SK-N-SH (cell line): ENCODE data around the gene STARD8. TPM values are rescaled to one million over a fixed set of nuclear protein-coding genes. Genes with fewer than 3 reads are reported as not detected.

ENCODE experiments used
- CTCF ChIA-PET: fragments of 300-600, 350-600 bp; formaldehyde crosslinking; extraction: SDS; loops from one replicate; lab custom pipeline; 2021; lab: Yijun Ruan, JAX
- POLR2A ChIA-PET: fragments of 350-600 bp; sonication (Branson Sonifier 250); formaldehyde crosslinking; extraction: SDS; loops from one replicate; lab custom pipeline; 2020; ENCODE audit warnings: antibody characterized with exemption, inconsistent platforms; lab: Yijun Ruan, JAX
- DNase-seq: peaks from one replicate; pipeline ENCODE4 v3.0.0; 2012
- H2AFZ ChIP-seq: fragments of 200-600 bp; sonication (generic); 2 replicates; pipeline ENCODE4 v1.8.1; 2016; ENCODE audit warnings: antibody characterized with exemption, mild to moderate bottlenecking, low read depth
- H3F3A ChIP-seq: fragments of 200-600 bp; sonication (generic); replicated peaks from 2 replicates; pipeline ENCODE3; 2016; ENCODE audit warnings: antibody characterized with exemption, mild to moderate bottlenecking; ENCODE audit not compliant: insufficient read depth
- H3K27ac ChIP-seq, 2 experiments: fragments of 200-500 bp in 1 of 2; fragments of 200-600 bp in 1 of 2; sonication (Bioruptor generic) in 1 of 2; sonication (generic), shearing (Covaris generic) in 1 of 2; 2 replicates each; pipeline versions ENCODE4 v1.5.1 to v1.6.1; 2014 to 2016; ENCODE audit warnings: low read depth in 2 of 2, inconsistent platforms in 1 of 2, low read length in 1 of 2, mild to moderate bottlenecking in 1 of 2, mixed read lengths in 1 of 2
- H3K27me3 ChIP-seq: fragments of 200-600 bp; sonication (generic), shearing (Covaris generic); 2 replicates; pipeline ENCODE4 v1.6.1; 2016; ENCODE audit warnings: mixed run types; ENCODE audit not compliant: insufficient read depth
- H3K36me3 ChIP-seq, 2 experiments: fragments of 200-500 bp in 1 of 2; fragments of 200-600 bp in 1 of 2; sonication (Bioruptor generic) in 1 of 2; sonication (generic) in 1 of 2; replicated peaks in 1 of 2; 2 replicates each; pipeline versions ENCODE3 to v1.5.1; 2014 to 2016; ENCODE audit warnings: low read length in 1 of 2, mild to moderate bottlenecking in 1 of 2; ENCODE audit not compliant: insufficient read depth in 2 of 2, control insufficient read depth in 1 of 2
- H3K4me1 ChIP-seq, 2 experiments: fragments of 200-500 bp in 1 of 2; fragments of 200-600 bp in 1 of 2; sonication (Bioruptor generic) in 1 of 2; sonication (generic), shearing (Covaris generic) in 1 of 2; 2 replicates each; pipeline versions ENCODE4 v1.5.1 to v1.6.1; 2014 to 2016; ENCODE audit warnings: low read depth in 1 of 2, low read length in 1 of 2, mixed run types in 1 of 2; ENCODE audit not compliant: insufficient read depth in 2 of 2, control insufficient read depth in 1 of 2
- H3K4me2 ChIP-seq: fragments of 200-600 bp; sonication (generic), shearing (Covaris generic); 2 replicates; pipeline ENCODE4 v1.6.1; 2017; ENCODE audit warnings: mixed run types
- H3K4me3 ChIP-seq, 2 experiments: fragments of 200-500 bp in 1 of 2; fragments of 200-600 bp in 1 of 2; sonication (Bioruptor generic) in 1 of 2; sonication (generic), shearing (Covaris generic) in 1 of 2; 2 replicates each; pipeline versions ENCODE4 v1.5.1 to v1.8.1; 2014 to 2016; ENCODE audit warnings: low read depth in 2 of 2, inconsistent platforms in 1 of 2, low read length in 1 of 2, mild to moderate bottlenecking in 1 of 2, mixed read lengths in 1 of 2, moderate library complexity in 1 of 2
- H3K79me2 ChIP-seq: fragments of 200-600 bp; sonication (generic); 2 replicates; pipeline ENCODE4 v1.8.1; 2017; ENCODE audit warnings: mild to moderate bottlenecking; ENCODE audit not compliant: insufficient read depth
- H3K9ac ChIP-seq: fragments of 200-600 bp; sonication (generic); 2 replicates; pipeline ENCODE4 v1.6.1; 2017; ENCODE audit warnings: mixed run types
- H3K9me2 ChIP-seq: fragments of 200-600 bp; sonication (generic); 2 replicates; pipeline ENCODE4 v1.6.1; 2017; ENCODE audit warnings: mixed run types
- H3K9me3 ChIP-seq: fragments of 200-600 bp; sonication (generic); 2 replicates; pipeline ENCODE4 v1.6.1; 2017; ENCODE audit warnings: mixed run types, mild to moderate bottlenecking, moderate library complexity
- H4K20me1 ChIP-seq: fragments of 200-600 bp; sonication (generic); 2 replicates; pipeline ENCODE4 v1.6.1; 2017; ENCODE audit warnings: mild to moderate bottlenecking, mixed run types; ENCODE audit not compliant: insufficient read depth
- ELF1 ChIP-seq: IDR thresholded peaks from 2 replicates; pipeline ENCODE4 v1.4.0; 2012
- EP300 ChIP-seq, 2 experiments: IDR thresholded peaks; 2 replicates each; pipeline versions ENCODE4 v1.4.0 to v1.6.1; 2012; ENCODE audit warnings: borderline replicate concordance in 1 of 2, low read depth in 1 of 2, low read length in 1 of 2
- FOXM1 ChIP-seq: IDR thresholded peaks from 2 replicates; pipeline ENCODE4 v1.4.0; 2012; ENCODE audit warnings: low read depth, mild to moderate bottlenecking
- NFIC ChIP-seq: IDR thresholded peaks from 2 replicates; pipeline ENCODE4 v1.4.0; 2012; ENCODE audit warnings: borderline replicate concordance
- NRF1 ChIP-seq: IDR thresholded peaks from 2 replicates; pipeline ENCODE4 v1.6.1; 2012; ENCODE audit warnings: low read depth, mild to moderate bottlenecking, low read length
- PBX3 ChIP-seq: IDR thresholded peaks from 2 replicates; pipeline ENCODE4; 2012
- RAD21 ChIP-seq: IDR thresholded peaks from 2 replicates; pipeline ENCODE4 v1.6.1; 2012; ENCODE audit warnings: mild to moderate bottlenecking, low read length
- RCOR1 ChIP-seq: fragments of 150-350 bp; IDR thresholded peaks from 2 replicates; pipeline ENCODE4 v1.6.1; 2017; ENCODE audit warnings: antibody characterized with exemption, low read length
- RFX5 ChIP-seq: IDR thresholded peaks from 2 replicates; pipeline ENCODE4 v1.6.1; 2012; ENCODE audit warnings: mild to moderate bottlenecking, improper control_type of control experiment, low read length
- RXRA ChIP-seq: IDR thresholded peaks from 2 replicates; pipeline ENCODE4 v1.4.0; 2012; ENCODE audit warnings: low read depth, mild to moderate bottlenecking, borderline replicate concordance
- SIN3A ChIP-seq: IDR thresholded peaks from 2 replicates; pipeline ENCODE4 v1.6.1; 2012; ENCODE audit warnings: low read depth, mild to moderate bottlenecking, low read length, moderate library complexity, borderline replicate concordance
- USF2 ChIP-seq: fragments of 150-350 bp; IDR thresholded peaks from 2 replicates; pipeline ENCODE4 v1.6.1; 2017; ENCODE audit warnings: antibody characterized with exemption, low read length, low read depth, borderline replicate concordance
- YY1 ChIP-seq: IDR thresholded peaks from 2 replicates; pipeline ENCODE4 v1.4.0; 2012; ENCODE audit warnings: low read depth, mild to moderate bottlenecking
- ZBTB33 ChIP-seq: IDR thresholded peaks from 2 replicates; pipeline ENCODE4 v1.4.0; 2012; ENCODE audit warnings: low read depth, borderline replicate concordance
- WGBS: methylation state at CpG from one replicate; pipeline ENCODE4 v1.1.6; 2017; ENCODE audit warnings: low lambda C conversion rate; 5-methylcytosine and 5-hydroxymethylcytosine counted together
- polyA plus RNA-seq, 3 experiments: library from polyadenylated mRNA; depleted of rRNA; stranded (reverse); fragments of >200 nt; gene quantifications; 2 replicates each; pipeline ENCODE4 v1.2.3, GENCODE V29; 2012

Gene STARD8
- polyA plus RNA-seq, 1 of the 3 experiments (the other 2 are of a cell fraction): 2.6 TPM

GRCh38 chrX:68693481-68694434 is 46.3 kb downstream of the STARD8 start:
- no peaks in the 10 kb centered on the region for H4K20me1 ChIP-seq
- no peaks in the 10 kb centered on the region for H3K9me3 ChIP-seq
- TF ChIP-seq YY1 (no peak), EP300 (IDR thresholded peaks at IDR 0.05; ENCODE audit: borderline replicate concordance in 1 of 2, low read depth in 1 of 2, low read length in 1 of 2) (no peak), RFX5 (no peak), SIN3A (no peak), RAD21 (no peak), ZBTB33 (no peak), RXRA (no peak), RCOR1 (no peak), ELF1 (no peak), PBX3 (no peak), NRF1 (no peak), USF2 (no peak), NFIC (no peak), FOXM1 (no peak)
- peak overlapping the region; percentile 52; the same call in 1 of the 2 replicates for H3K9ac ChIP-seq
- peak overlapping the region in 1 of 2 experiments; percentile 40; a peak in 1 of 4 replicates for H3K27ac ChIP-seq
- H3K27me3 ChIP-seq: peaks cover 7% of the 10 kb centered on the region; the same call in 1 of the 2 replicates
- peak overlapping the region; percentile 53 to 62 for H3K4me3 ChIP-seq
- peaks cover 19% of the 10 kb centered on the region for H3F3A ChIP-seq
- peak overlapping the region; percentile 78; the same call in 1 of the 2 replicates for H2AFZ ChIP-seq
- CTCF ChIA-PET: interaction anchor here (1.1 to 4.0 kb wide), 3 partner anchors 14 to 20 kb away, joined by 3 to 18 read pairs (median 5); no protein-coding TSS in a partner anchor
- 9% methylated on average over 37 of the region's 81 CpGs for WGBS
- peak; percentile 90 for DNase-seq
- H3K4me1 ChIP-seq: no peaks in the 10 kb centered on the region; a peak in 1 of 4 replicates
- H3K36me3 ChIP-seq: no peaks in the 10 kb centered on the region
- peaks cover 8% of the 10 kb centered on the region; the same call in 1 of the 2 replicates for H3K79me2 ChIP-seq
- peak overlapping the region; percentile 84 for H3K4me2 ChIP-seq
- no peaks in the 10 kb centered on the region for H3K9me2 ChIP-seq
- POLR2A ChIA-PET: no interaction called here
